Ascending aorta (tissue), 2 donors: Measurements from ENCODE around the gene VRK1. TPM values are rescaled to one million over a fixed set of nuclear protein-coding genes. Genes with fewer than 3 reads are reported as not detected.

Experiments used
- DNase-seq, 2 donors: peaks; one replicate each; pipeline ENCODE4 v3.0.0-alpha.2; 2019; ENCODE audit warnings: low spot score in 2 of 2
- H3K27ac ChIP-seq, 2 donors: fragments of 200-600 bp; sonication (generic); one replicate each; pipeline ENCODE4 v1.5.1; 2016 to 2017; ENCODE audit warnings: mild to moderate bottlenecking in 1 of 2
- H3K27me3 ChIP-seq: fragments of 200-600 bp; sonication (generic); one replicate; pipeline ENCODE4 v1.5.1; 2017
- H3K36me3 ChIP-seq, 2 donors: fragments of 200-600 bp; sonication (generic); one replicate each; pipeline ENCODE4 v1.5.1; 2016
- H3K4me1 ChIP-seq, 2 donors: fragments of 200-600 bp; sonication (generic); one replicate each; pipeline ENCODE4 v1.5.1; 2016 to 2017; ENCODE audit warnings: mild to moderate bottlenecking in 1 of 2
- H3K4me3 ChIP-seq, 2 donors: fragments of 200-600 bp; sonication (generic); one replicate each; pipeline ENCODE4 v1.5.1; 2016 to 2017; ENCODE audit warnings: mild to moderate bottlenecking in 1 of 2
- H3K9me3 ChIP-seq, 2 donors: fragments of 200-600 bp; sonication (generic); one replicate each; pipeline ENCODE4 v1.5.1; 2016
- CTCF ChIP-seq, 3 experiments: fragments of 200-600 bp in 2 of 3; fragments of 450-650 bp in 1 of 3; sonication (generic) in 2 of 3; IDR thresholded peaks; one replicate each; pipeline ENCODE4 v1.5.1; 2016 to 2019; ENCODE audit warnings: antibody characterized with exemption in 3 of 3, mild to moderate bottlenecking in 1 of 3, moderate library complexity in 1 of 3
- intact Hi-C: fragments of 100-400 bp; cut with DNase I; formaldehyde crosslinking; loops from one replicate; pipeline ENCODE4 v1.15.1; 2023
- total RNA-seq: library from RNA; depleted of rRNA; stranded (reverse); fragments of >200 nt; gene quantifications from one replicate; pipeline ENCODE4 v1.1.0, GENCODE V29; 2016

Gene VRK1
- total RNA-seq, 1 donor from 2014 or later = 2.4 TPM

- Histone ChIP-seq H3K36me3 (no peaks in the 10 kb centered on the region), H3K27ac (no peak overlapping the region), H3K9me3 (no peaks in the 10 kb centered on the region), H3K4me3 (no peak overlapping the region), H3K27me3 (no peaks in the 10 kb centered on the region), H3K4me1 (no peaks in the 10 kb centered on the region)
- TF ChIP-seq CTCF (IDR thresholded peaks at IDR 0.05) = no peak
- DNase-seq = no peak
- intact Hi-C loops = no loop called here
Measured at GRCh38 chr14:96811265-96811664, 14.1 kb downstream of the VRK1 start.

DNA sequence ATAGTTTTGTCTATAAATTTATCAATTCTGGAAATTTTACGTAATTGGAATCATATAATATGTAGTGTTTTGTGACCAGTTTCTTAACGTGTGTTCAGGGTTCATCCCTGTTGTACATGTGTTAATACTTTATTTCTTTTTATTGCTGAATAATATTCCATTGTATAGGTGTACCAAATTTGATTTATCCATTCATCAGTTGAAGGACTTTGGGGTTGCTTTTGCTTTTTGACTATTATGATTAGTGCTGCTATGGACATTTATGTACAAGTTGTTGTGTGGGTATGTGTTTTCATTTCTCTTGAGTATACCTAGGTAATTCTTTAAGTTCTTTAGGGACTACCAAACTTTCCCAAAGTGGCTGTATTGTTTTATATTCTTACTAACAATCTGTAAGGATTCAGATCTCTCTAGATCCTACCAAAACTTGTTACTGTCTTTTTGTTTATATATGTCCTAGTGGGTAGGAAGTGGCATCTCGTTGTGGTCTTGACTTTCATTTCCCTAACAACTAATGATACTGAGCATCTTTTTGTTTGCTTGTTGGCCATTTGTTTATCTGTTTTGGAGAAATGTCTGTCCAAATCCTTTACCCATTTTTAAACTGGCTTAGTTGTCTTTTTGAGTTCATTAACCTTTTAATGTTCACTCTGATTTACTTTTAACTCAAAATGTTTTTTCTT, 14.9 kb downstream of the VRK1 start:
- H3K27me3 ChIP-seq = no peaks in the 10 kb centered on the region
- no peaks in the 10 kb centered on the region for H3K9me3 ChIP-seq
- H3K36me3 ChIP-seq = no peaks in the 10 kb centered on the region
- no peaks in the 10 kb centered on the region for H3K4me1 ChIP-seq
- H3K4me3 ChIP-seq = no peak overlapping the region
- H3K27ac ChIP-seq = no peak overlapping the region
- TF ChIP-seq CTCF (IDR thresholded peaks at IDR 0.05) = no peak
- DNase-seq = no peak
- intact Hi-C loops = no loop called here

DNA sequence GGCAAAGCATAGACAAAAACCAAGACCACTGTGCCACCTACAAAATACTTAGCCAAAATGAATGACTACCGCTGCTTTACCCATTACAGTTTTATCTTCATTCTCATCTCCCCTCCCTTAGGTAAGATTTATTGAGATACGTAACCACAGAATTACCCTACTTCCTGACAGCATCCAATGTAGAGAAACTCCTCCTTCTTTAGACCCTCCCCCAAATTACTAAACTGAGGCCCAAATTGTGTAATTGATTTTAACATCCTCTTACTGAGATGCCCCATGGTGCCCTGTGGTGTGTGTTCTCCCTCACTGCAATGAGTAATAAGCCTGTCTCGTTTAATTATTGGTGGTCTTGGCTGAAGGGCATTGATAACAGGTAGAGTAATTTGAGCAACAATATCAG, 19.1 kb downstream of the VRK1 start:
- Histone ChIP-seq H3K4me3 (no peak overlapping the region), H3K27ac (no peak overlapping the region), H3K27me3 (no peaks in the 10 kb centered on the region), H3K9me3 (no peaks in the 10 kb centered on the region), H3K36me3 (no peaks in the 10 kb centered on the region), H3K4me1 (no peaks in the 10 kb centered on the region)
- intact Hi-C loops = no loop called here
- DNase-seq = no peak
- TF ChIP-seq CTCF (IDR thresholded peaks at IDR 0.05) = no peak

DNA sequence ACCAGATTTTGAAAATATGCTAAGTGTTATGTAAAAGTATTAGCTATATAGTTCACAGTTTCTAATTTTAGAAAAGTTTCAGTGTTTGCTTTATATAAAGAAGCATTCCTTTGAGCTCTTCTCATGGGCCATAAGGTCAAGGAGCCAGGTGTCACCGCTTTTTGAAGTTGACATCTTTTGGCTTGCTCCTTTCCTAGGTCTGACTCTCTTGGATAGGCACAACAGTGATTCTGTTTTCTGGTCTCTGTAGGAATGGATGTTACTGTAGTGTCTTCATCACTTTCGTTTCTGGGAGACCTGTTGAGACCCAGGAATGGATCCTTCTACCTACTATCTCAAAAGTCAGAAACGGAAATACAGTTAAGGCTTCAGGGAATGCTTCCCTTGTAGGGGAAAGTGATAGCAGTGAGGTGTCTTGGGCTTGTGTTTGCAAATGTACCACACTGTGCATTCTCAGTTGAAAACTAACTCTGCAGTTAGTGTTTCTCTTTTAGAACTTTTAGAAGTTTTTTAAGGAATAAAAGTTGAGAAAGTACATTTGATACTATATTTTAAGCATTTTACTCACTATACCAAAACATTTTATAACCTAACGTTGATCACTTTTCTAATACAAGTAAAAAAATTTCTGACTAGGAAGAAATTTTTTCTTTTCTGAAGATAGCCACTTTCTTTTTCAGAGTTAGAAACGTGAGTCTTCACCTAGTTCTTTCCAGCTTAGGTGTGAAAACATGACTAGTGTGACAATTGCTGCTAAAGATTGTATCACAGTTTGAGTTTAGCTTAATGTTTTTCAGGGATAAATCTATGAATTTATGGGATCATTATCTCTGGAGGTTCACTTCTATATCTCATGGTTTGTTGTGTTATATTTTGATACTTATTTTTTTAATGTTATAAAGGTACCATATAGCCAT, 20.8 kb downstream of the VRK1 start:
- intact Hi-C loops = no loop called here
- no peak for DNase-seq
- no peaks in the 10 kb centered on the region for H3K4me1 ChIP-seq
- no peaks in the 10 kb centered on the region for H3K36me3 ChIP-seq
- no peaks in the 10 kb centered on the region for H3K9me3 ChIP-seq
- no peaks in the 10 kb centered on the region for H3K27me3 ChIP-seq
- H3K4me3 ChIP-seq = no peak overlapping the region
- H3K27ac ChIP-seq = no peak overlapping the region
- TF ChIP-seq CTCF (IDR thresholded peaks at IDR 0.05) = no peak

DNA sequence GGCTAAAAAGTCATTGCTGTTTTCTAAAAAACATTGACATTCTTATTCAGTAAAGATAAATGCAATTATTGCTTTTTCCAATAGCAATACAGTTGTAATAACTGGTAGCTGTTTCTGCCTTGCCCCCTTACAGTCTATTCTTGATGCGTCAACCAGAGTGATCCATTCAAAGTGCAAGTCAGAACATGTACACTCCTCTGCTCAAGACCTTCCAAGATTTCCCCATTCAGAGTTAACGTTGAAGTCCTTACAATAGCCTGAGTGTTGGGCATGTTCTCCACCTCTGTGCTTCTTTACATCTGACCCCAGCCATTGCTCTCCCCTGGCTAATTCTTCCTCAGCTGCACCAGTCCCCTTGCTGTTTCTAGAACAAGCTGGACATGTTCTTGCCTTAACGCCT, 24.3 kb downstream of the VRK1 start:
- DNase-seq = no peak
- no peak for TF ChIP-seq CTCF (IDR thresholded peaks at IDR 0.05)
- Histone ChIP-seq H3K27me3 (no peaks in the 10 kb centered on the region), H3K36me3 (no peaks in the 10 kb centered on the region), H3K4me3 (no peak overlapping the region), H3K27ac (no peak overlapping the region), H3K4me1 (no peaks in the 10 kb centered on the region), H3K9me3 (no peaks in the 10 kb centered on the region)
- intact Hi-C loops = no loop called here
